G401.6 (cell line): ENCODE results near the gene YPEL1.

ENCODE experiments used
- FAIRE-seq: peaks from 2 replicates; lab custom pipeline; 2012; peaks lifted over from hg19 to GRCh38; lab: Jason Lieb, UNC

Gene YPEL1

GRCh38 chr22:21652547-21653545 is 82.7 kb downstream of the YPEL1 start:
- FAIRE-seq, result no peak

GRCh38 chr22:21652010-21652546 is 83.5 kb downstream of the YPEL1 start:
- FAIRE-seq, result peak; percentile 97

- no peak for FAIRE-seq
Observed at GRCh38 chr22:21651521-21652009, 84.0 kb downstream of the YPEL1 start.

GRCh38 chr22:21650823-21651520 is 84.6 kb downstream of the YPEL1 start:
- FAIRE-seq, result no peak

GRCh38 chr22:21650280-21650679 is 85.3 kb downstream of the YPEL1 start:
- FAIRE-seq, result no peak
